HepG2 (cell line): ENCODE measurements around the gene SHPK. TPM values are rescaled to one million over a fixed set of nuclear protein-coding genes. Genes with fewer than 3 reads are reported as not detected.

Source experiments
- ARNT2 ChIP-seq: sonication (generic); formaldehyde crosslinking; IDR thresholded peaks from 2 replicates; pipeline ENCODE4 v1.8.0; 2022; ENCODE audit warnings: mild to moderate bottlenecking, low read depth, missing genetic modification reagents, moderate library complexity
- DMAP1 ChIP-seq: IDR thresholded peaks from 2 replicates; pipeline ENCODE4 v1.6.1; 2016
- FOXA3 ChIP-seq: IDR thresholded peaks from 2 replicates; pipeline ENCODE4 v1.6.1; 2016; ENCODE audit warnings: missing genetic modification reagents, missing compliant biosample characterization
- GMEB2 ChIP-seq: IDR thresholded peaks from 2 replicates; pipeline ENCODE4 v1.6.1; 2016; ENCODE audit warnings: missing biosample characterization, missing genetic modification reagents, low read depth
- HMGXB4 ChIP-seq, 2 experiments: sonication (generic) in 1 of 2; formaldehyde crosslinking in 1 of 2; IDR thresholded peaks; 2 replicates each; pipeline versions ENCODE4 v1.4.0 to v1.6.1; 2018 to 2020; ENCODE audit warnings: missing genetic modification reagents in 2 of 2, borderline replicate concordance in 1 of 2, low read depth in 1 of 2, mild to moderate bottlenecking in 1 of 2, missing biosample characterization in 1 of 2
- KDM6A ChIP-seq: IDR thresholded peaks from 2 replicates; pipeline ENCODE4 v1.6.1; 2016; ENCODE audit warnings: low read depth
- KLF13 ChIP-seq: sonication (generic); formaldehyde crosslinking; IDR thresholded peaks from 2 replicates; pipeline ENCODE4 v1.4.0; 2020; ENCODE audit warnings: mild to moderate bottlenecking, missing genetic modification reagents
- MAFF ChIP-seq: IDR thresholded peaks from 2 replicates; pipeline ENCODE4 v1.6.1; 2011; ENCODE audit warnings: low read depth, low read length, improper control_type of control experiment
- MED1 ChIP-seq: sonication (generic); formaldehyde crosslinking; IDR thresholded peaks from 2 replicates; pipeline ENCODE4 v1.4.0; 2020; ENCODE audit warnings: missing genetic modification reagents
- NONO ChIP-seq, 2 experiments: fragments of 450-650 bp in 1 of 2; sonication (generic) in 1 of 2; formaldehyde crosslinking in 1 of 2; IDR thresholded peaks in 1 of 2; conservative IDR thresholded peaks in 1 of 2; 2 replicates each; pipeline versions ENCODE4 v1.6.1 to v1.8.0; 2017 to 2022; ENCODE audit warnings: mild to moderate bottlenecking in 1 of 2, missing genetic modification reagents in 1 of 2, moderate library complexity in 1 of 2
- SOX6 ChIP-seq, 2 experiments: fragments of 450-650 bp in 1 of 2; sonication (generic) in 1 of 2; formaldehyde crosslinking in 1 of 2; IDR thresholded peaks; 2 replicates each; pipeline versions ENCODE4 v1.4.0 to v1.6.1; 2017 to 2020; ENCODE audit warnings: antibody characterized with exemption in 1 of 2, mild to moderate bottlenecking in 1 of 2, missing genetic modification reagents in 1 of 2
- TBX3 ChIP-seq: fragments of 450-650 bp; IDR thresholded peaks from 2 replicates; pipeline ENCODE4 v1.6.1; 2017; ENCODE audit warnings: antibody characterized with exemption, mild to moderate bottlenecking, inconsistent platforms, borderline replicate concordance
- TOE1 ChIP-seq: sonication (generic); formaldehyde crosslinking; IDR thresholded peaks from 2 replicates; pipeline ENCODE4 v1.4.0; 2020; ENCODE audit warnings: mild to moderate bottlenecking, missing genetic modification reagents
- ZFP1 ChIP-seq: IDR thresholded peaks from 2 replicates; pipeline ENCODE4 v1.6.1; 2016
- ZFP37 ChIP-seq: sonication (generic); formaldehyde crosslinking; IDR thresholded peaks from 2 replicates; pipeline ENCODE4 v1.4.0; 2020; ENCODE audit warnings: missing genetic modification reagents, borderline replicate concordance
- ZFP91 ChIP-seq: sonication (generic); formaldehyde crosslinking; IDR thresholded peaks from 2 replicates; pipeline ENCODE4 v1.9.0; 2022; ENCODE audit warnings: missing genetic modification reagents, mild to moderate bottlenecking, borderline replicate concordance
- ZNF180 ChIP-seq: sonication (generic); formaldehyde crosslinking; IDR thresholded peaks from 2 replicates; pipeline ENCODE4 v1.4.0; 2020; ENCODE audit warnings: low read depth, missing genetic modification reagents, borderline replicate concordance
- ZNF230 ChIP-seq: sonication (generic); formaldehyde crosslinking; IDR thresholded peaks from 2 replicates; pipeline ENCODE4 v1.4.0; 2020; ENCODE audit warnings: mild to moderate bottlenecking, missing genetic modification reagents
- ZNF234 ChIP-seq: sonication (generic); formaldehyde crosslinking; conservative IDR thresholded peaks from 2 replicates; pipeline ENCODE4 v1.5.1; 2020; ENCODE audit warnings: mild to moderate bottlenecking, missing genetic modification reagents
- ZNF367 ChIP-seq: sonication (generic); formaldehyde crosslinking; IDR thresholded peaks from 2 replicates; pipeline ENCODE4 v1.4.0; 2020; ENCODE audit warnings: missing genetic modification reagents, borderline replicate concordance
- ZNF451 ChIP-seq: sonication (generic); formaldehyde crosslinking; IDR thresholded peaks from 2 replicates; pipeline ENCODE4 v1.5.0; 2020; ENCODE audit warnings: mild to moderate bottlenecking, missing genetic modification reagents
- ZNF605 ChIP-seq: sonication (generic); formaldehyde crosslinking; IDR thresholded peaks from 2 replicates; pipeline ENCODE4 v1.8.0; 2022; ENCODE audit warnings: mild to moderate bottlenecking, missing genetic modification reagents
- ZNF644 ChIP-seq: IDR thresholded peaks from 2 replicates; pipeline ENCODE4 v1.6.1; 2016; ENCODE audit warnings: low read depth
- ZNF691 ChIP-seq: sonication (generic); formaldehyde crosslinking; IDR thresholded peaks from 2 replicates; pipeline ENCODE4 v1.4.0; 2020; ENCODE audit warnings: missing genetic modification reagents, low read depth, mild to moderate bottlenecking, borderline replicate concordance
- polyA plus RNA-seq, 8 experiments: library from polyadenylated mRNA; depleted of rRNA in 3 of 8; stranded (reverse) in 7 of 8; unstranded in 1 of 8; fragments of >200 nt; fragmentation: Illumina TruSeq in 4 of 8; extraction: Trizol in 4 of 8; gene quantifications; 2 replicates each; pipeline versions ENCODE4 v1.2.1 to v1.2.3, GENCODE V29; 2011 to 2016; ENCODE audit warnings: low read depth in 4 of 8, missing spikeins in 1 of 8, mixed read lengths in 1 of 8; ENCODE audit not compliant: insufficient read depth in 1 of 8
- total RNA-seq, 5 experiments: library from RNA; depleted of rRNA; stranded (reverse); fragments of >200 nt; fragmentation: Illumina TruSeq; extraction: Trizol; gene quantifications; 2 replicates each; pipeline ENCODE4 v1.2.3, GENCODE V29; 2016; ENCODE audit warnings: low read depth in 1 of 5

The SHPK gene
- total and polyA plus RNA-seq, 2 of the 13 experiments (the other 11 are each of a cell fraction or from before 2014, with no cell fraction given) = 16.2 to 30.9 TPM

GRCh38 chr17:3636154-3636907, at the start of gene SHPK, which contains the start of gene CTNS (continued):
- TF ChIP-seq NONO (IDR thresholded peaks at IDR 0.05) = no peak
- peak; percentile 83 for TF ChIP-seq NONO (CRISPR knock-in tag; conservative IDR thresholded peaks at IDR 0.05)
- peak; percentile 92; the same call in 1 of the 2 replicates for TF ChIP-seq ZNF605 (CRISPR knock-in tag)
- TF ChIP-seq ZNF644 (CRISPR knock-in tag) = no peak
- TF ChIP-seq KLF13 (CRISPR knock-in tag) = peak; percentile 89
- TF ChIP-seq DMAP1 (CRISPR knock-in tag) = peak; percentile 66
- no peak for TF ChIP-seq KDM6A (CRISPR knock-in tag)
- TF ChIP-seq MED1 (CRISPR knock-in tag) = peak; percentile 55; the same call in 1 of the 2 replicates
- no peak for TF ChIP-seq ZNF234 (CRISPR knock-in tag)
- TF ChIP-seq ZFP1 (CRISPR knock-in tag) = no peak
- peak; percentile 53; the same call in 1 of the 2 replicates for TF ChIP-seq TBX3
- TF ChIP-seq ZNF230 = peak; percentile 15
- peak in 1 of 2 experiments; percentile 49; a peak in 2 of 4 replicates for TF ChIP-seq HMGXB4 (CRISPR knock-in tag; IDR thresholded peaks at IDR 0.05; ENCODE audit: borderline replicate concordance in 1 of 2, low read depth in 1 of 2)
- TF ChIP-seq MAFF = no peak
- peak; percentile 87 for TF ChIP-seq ARNT2 (CRISPR knock-in tag)
- peak; percentile 76 for TF ChIP-seq ZFP91 (CRISPR knock-in tag)
- TF ChIP-seq ZNF180 (CRISPR knock-in tag) = no peak
- TF ChIP-seq TOE1 (CRISPR knock-in tag) = 0 out of 2 replicates have a peak, but pooled peaks have one; percentile 42
- TF ChIP-seq SOX6 (IDR thresholded peaks at IDR 0.05) = no peak
- peak; percentile 59 for TF ChIP-seq SOX6 (CRISPR knock-in tag; IDR thresholded peaks at IDR 0.05)
- TF ChIP-seq ZNF451 (CRISPR knock-in tag) = peak; percentile 53
- TF ChIP-seq GMEB2 (CRISPR knock-in tag) = no peak
- TF ChIP-seq ZFP37 = no peak
- peak; percentile 32; the same call in 1 of the 2 replicates for TF ChIP-seq FOXA3
- TF ChIP-seq ZNF367 (CRISPR knock-in tag) = 0 out of 2 replicates have a peak, but pooled peaks have one; percentile 66
- no peak for TF ChIP-seq ZNF691 (CRISPR knock-in tag)
